Fibroblast of lung (primary cell): ENCODE measurements around the gene DAB1. TPM values are rescaled to one million over a fixed set of nuclear protein-coding genes. Genes with fewer than 3 reads are reported as not detected.

ENCODE experiments used
- DNase-seq, 2 donors: peaks; one replicate each; pipeline versions ENCODE4 v3.0.0 to v3.0.0-alpha.2; 2010; ENCODE audit warnings: low read depth in 2 of 2
- H2AFZ ChIP-seq: 2 replicates; pipeline ENCODE4 v1.5.1; 2012; ENCODE audit warnings: low read length, control low read depth, inconsistent platforms
- H3K27ac ChIP-seq: 2 replicates; pipeline ENCODE4 v1.5.1; 2011; ENCODE audit warnings: low read length, control low read depth; ENCODE audit not compliant: insufficient read depth
- H3K27me3 ChIP-seq: 2 replicates; pipeline ENCODE4 v1.5.1; 2011; ENCODE audit warnings: mild to moderate bottlenecking, low read length; ENCODE audit not compliant: control insufficient read depth, insufficient read depth
- H3K36me3 ChIP-seq: 2 replicates; pipeline ENCODE4 v1.5.1; 2011; ENCODE audit warnings: low read length; ENCODE audit not compliant: control insufficient read depth, insufficient read depth
- H3K4me1 ChIP-seq: 2 replicates; pipeline ENCODE4 v1.5.1; 2011; ENCODE audit warnings: low read length; ENCODE audit not compliant: control insufficient read depth, insufficient read depth; ENCODE audit errors: extremely low read depth
- H3K4me2 ChIP-seq: 2 replicates; pipeline ENCODE4 v1.5.1; 2011; ENCODE audit warnings: low read length, control low read depth; ENCODE audit not compliant: insufficient read depth; ENCODE audit errors: extremely low read depth
- H3K4me3 ChIP-seq, 4 experiments: fragments of 200-600 bp in 1 of 4; sonication (generic) in 1 of 4; replicated peaks in 1 of 4; 2 replicates each; pipeline ENCODE4 v1.5.1; 2011 to 2016; ENCODE audit warnings: low read length in 4 of 4, low read depth in 3 of 4, mild to moderate bottlenecking in 3 of 4, control low read depth in 2 of 4, inconsistent platforms in 1 of 4, mixed read lengths in 1 of 4; ENCODE audit not compliant: insufficient read depth in 1 of 4; ENCODE audit errors: control extremely low read depth in 1 of 4
- H3K79me2 ChIP-seq: 2 replicates; pipeline ENCODE4 v1.5.1; 2012; ENCODE audit warnings: mild to moderate bottlenecking, low read length, inconsistent platforms; ENCODE audit not compliant: control insufficient read depth, insufficient read depth
- H3K9ac ChIP-seq: 2 replicates; pipeline ENCODE4 v1.5.1; 2011; ENCODE audit warnings: mild to moderate bottlenecking, low read length, control low read depth; ENCODE audit not compliant: insufficient read depth
- H3K9me3 ChIP-seq: 2 replicates; pipeline ENCODE4 v1.5.1; 2012; ENCODE audit warnings: low read depth, low read length; ENCODE audit not compliant: control insufficient read depth, insufficient read depth
- H4K20me1 ChIP-seq: 2 replicates; pipeline ENCODE4 v1.5.1; 2011; ENCODE audit warnings: low read length; ENCODE audit not compliant: control insufficient read depth, insufficient read depth; ENCODE audit errors: extremely low read depth
- CTCF ChIP-seq, 2 donors: IDR thresholded peaks in 1 of 2; conservative IDR thresholded peaks in 1 of 2; 1 replicate in 1 of 2; 2 replicates in 1 of 2; pipeline ENCODE4 v1.5.1; 2011 to 2012; ENCODE audit warnings: low read length in 2 of 2, control low read depth in 1 of 2, inconsistent platforms in 1 of 2, low read depth in 1 of 2, mild to moderate bottlenecking in 1 of 2
- EZH2 ChIP-seq: IDR thresholded peaks from 2 replicates; pipeline ENCODE4 v1.5.1; 2012; ENCODE audit warnings: low read length, control low read depth, mild to moderate bottlenecking; ENCODE audit errors: missing control alignments
- polyA plus RNA-seq, 2 donors: library from polyadenylated mRNA; depleted of rRNA in 1 of 2; stranded (reverse) in 1 of 2; unstranded in 1 of 2; fragments of >200 nt; gene quantifications; 2 replicates each; pipeline ENCODE4 v1.2.1, GENCODE V29; 2011 to 2012; ENCODE audit warnings: missing spikeins in 1 of 2
- total RNA-seq: library from RNA; depleted of rRNA; stranded (reverse); fragments of >200 nt; gene quantifications from 2 replicates; pipeline ENCODE4 v1.2.1, GENCODE V29; 2014

DAB1 gene
- total and polyA plus RNA-seq, 2 donors (not counting 1 experiment from before 2014, with no cell fraction given), result 0.17 to 2.0 TPM

GRCh38 chr1:57129865-57130264, 294.0 kb downstream of the DAB1 start:
- Histone ChIP-seq H2AFZ (no peak overlapping the region), H3K27me3 (no peaks in the 10 kb centered on the region), H3K9me3 (no peaks in the 10 kb centered on the region), H3K36me3 (no peaks in the 10 kb centered on the region), H3K27ac (no peak overlapping the region), H3K4me1 (no peaks in the 10 kb centered on the region), H3K9ac (no peak overlapping the region), H3K4me2 (no peak overlapping the region), H4K20me1 (no peaks in the 10 kb centered on the region), H3K4me3 (no peak overlapping the region), H3K79me2 (no peaks in the 10 kb centered on the region)
- no peak for TF ChIP-seq EZH2
- TF ChIP-seq CTCF (conservative IDR thresholded peaks at IDR 0.05 in 1 of 2, IDR thresholded peaks at IDR 0.05 in 1 of 2; ENCODE audit: low read depth in 1 of 2, low read length in 2 of 2), result no peak
- no peak for DNase-seq

- H3K27ac ChIP-seq, result no peak overlapping the region
- H3K4me2 ChIP-seq, result no peak overlapping the region
- H3K36me3 ChIP-seq, result no peaks in the 10 kb centered on the region
- H2AFZ ChIP-seq, result no peak overlapping the region
- no peak overlapping the region for H3K4me3 ChIP-seq
- H3K27me3 ChIP-seq, result no peaks in the 10 kb centered on the region
- DNase-seq, result no peak
- no peaks in the 10 kb centered on the region for H3K9me3 ChIP-seq
- H4K20me1 ChIP-seq, result no peaks in the 10 kb centered on the region
- TF ChIP-seq EZH2, result no peak
- TF ChIP-seq CTCF (conservative IDR thresholded peaks at IDR 0.05 in 1 of 2, IDR thresholded peaks at IDR 0.05 in 1 of 2; ENCODE audit: low read depth in 1 of 2, low read length in 2 of 2), result no peak
- no peaks in the 10 kb centered on the region for H3K4me1 ChIP-seq
- no peak overlapping the region for H3K9ac ChIP-seq
- H3K79me2 ChIP-seq, result no peaks in the 10 kb centered on the region
Observed at GRCh38 chr1:57127976-57128375, 295.9 kb downstream of the DAB1 start.

GRCh38 chr1:57124768-57125446, 299.0 kb downstream of the DAB1 start:
- Histone ChIP-seq H3K4me1 (no peaks in the 10 kb centered on the region), H3K9ac (no peak overlapping the region), H3K27me3 (no peaks in the 10 kb centered on the region), H3K36me3 (no peaks in the 10 kb centered on the region), H3K9me3 (no peaks in the 10 kb centered on the region), H3K4me2 (no peak overlapping the region), H4K20me1 (no peaks in the 10 kb centered on the region), H2AFZ (no peak overlapping the region), H3K4me3 (no peak overlapping the region), H3K27ac (no peak overlapping the region), H3K79me2 (no peaks in the 10 kb centered on the region)
- DNase-seq, result peak in 1 of 2 donors; percentile 71
- no peak for TF ChIP-seq EZH2
- TF ChIP-seq CTCF (conservative IDR thresholded peaks at IDR 0.05 in 1 of 2, IDR thresholded peaks at IDR 0.05 in 1 of 2; ENCODE audit: low read depth in 1 of 2, low read length in 2 of 2), result no peak
